GM18498 (cell line): ENCODE data around the gene CFAP221.

Experiments used
- ATAC-seq: cut with Tn5 transposase; IDR thresholded peaks from one replicate; pipeline ENCODE4 v1.9.1; 2021; ENCODE audit warnings: mild to moderate bottlenecking, moderate library complexity; ENCODE audit not compliant: unreplicated experiment

Gene CFAP221

DNA sequence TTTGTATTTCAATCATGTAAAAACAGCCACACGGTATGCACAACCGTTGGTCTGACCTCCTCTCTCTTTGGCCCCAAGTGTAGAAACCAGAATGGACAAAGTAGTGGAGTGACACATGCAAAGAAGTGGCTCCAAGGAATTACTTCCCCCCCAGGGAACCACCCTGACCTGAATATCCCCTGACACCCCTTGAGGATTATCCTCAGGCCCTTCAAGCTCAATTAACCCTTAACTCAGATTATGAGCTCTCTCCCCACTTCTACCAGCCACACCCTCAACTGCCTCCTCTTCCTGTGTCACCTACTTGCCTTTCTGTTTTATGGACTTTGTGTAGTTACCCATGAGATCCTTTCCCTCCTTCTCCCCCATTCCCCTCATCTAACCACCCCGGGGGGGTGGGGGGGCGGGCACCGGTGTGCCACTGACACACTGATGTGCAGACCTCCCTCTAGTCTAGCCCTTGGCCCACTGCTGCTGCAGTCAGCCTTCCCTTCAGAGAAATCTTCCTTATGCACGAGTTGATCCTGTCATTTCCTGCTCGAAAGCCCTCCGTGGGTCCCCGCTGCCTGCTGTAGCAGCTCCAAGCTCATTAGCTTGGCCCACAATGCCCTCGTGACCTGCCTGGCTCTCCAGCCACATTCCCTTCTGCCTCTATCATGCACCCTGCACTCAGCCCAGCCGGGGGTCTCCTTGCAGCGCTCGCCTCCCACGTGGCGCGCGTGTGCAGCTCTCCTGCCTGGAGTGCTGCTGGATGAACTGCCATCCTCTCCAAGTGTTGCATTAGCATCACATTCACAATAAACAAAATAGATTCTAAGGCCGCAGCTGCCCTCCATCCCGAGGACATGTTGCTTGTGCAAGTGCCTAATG, 94.7 kb downstream of the CFAP221 start:
- ATAC-seq, result no peak

DNA sequence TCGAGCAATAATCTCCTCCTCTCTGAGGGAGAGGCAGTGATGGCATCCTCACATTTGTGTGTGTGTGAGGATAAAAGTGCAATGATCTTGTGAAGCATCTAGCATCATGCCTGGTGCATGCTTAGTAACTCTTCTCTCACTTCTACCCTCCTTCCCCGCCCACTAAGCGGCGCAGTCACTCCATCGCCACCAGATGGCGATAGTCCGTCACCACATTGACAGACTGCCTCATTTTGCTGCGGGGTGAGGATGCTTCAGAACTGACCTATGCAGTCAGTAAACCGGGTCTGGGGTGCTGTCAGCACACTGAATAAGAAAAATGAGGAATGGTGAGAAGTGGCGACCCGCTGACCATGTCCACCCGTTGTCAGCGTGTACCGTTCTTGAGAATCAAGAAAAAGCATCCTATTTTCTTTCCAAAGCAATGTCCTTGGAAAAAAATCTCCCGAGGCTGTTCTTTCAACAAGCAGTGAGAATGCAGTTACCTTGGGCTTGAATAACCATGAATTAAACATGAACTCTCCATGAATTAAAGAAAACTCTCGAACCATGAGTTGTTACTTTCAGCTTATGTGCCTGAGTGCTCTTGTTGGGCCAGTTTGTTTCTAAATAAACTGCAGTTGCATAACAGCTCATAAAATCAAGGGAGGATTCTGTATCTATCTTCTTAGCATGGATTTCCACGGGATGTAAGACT, 97.5 kb downstream of the CFAP221 start:
- peak; percentile 96 for ATAC-seq

- no peak for ATAC-seq
Measured at GRCh38 chr2:119644186-119644585, 99.9 kb downstream of the CFAP221 start.

- ATAC-seq, result no peak
Measured at GRCh38 chr2:119645173-119645855, 101.1 kb downstream of the CFAP221 start.

GRCh38 chr2:119646149-119646548, 101.9 kb downstream of the CFAP221 start:
- no peak for ATAC-seq

- ATAC-seq, result peak; percentile 96
Measured at GRCh38 chr2:119647440-119648169, 103.4 kb downstream of the CFAP221 start.

DNA sequence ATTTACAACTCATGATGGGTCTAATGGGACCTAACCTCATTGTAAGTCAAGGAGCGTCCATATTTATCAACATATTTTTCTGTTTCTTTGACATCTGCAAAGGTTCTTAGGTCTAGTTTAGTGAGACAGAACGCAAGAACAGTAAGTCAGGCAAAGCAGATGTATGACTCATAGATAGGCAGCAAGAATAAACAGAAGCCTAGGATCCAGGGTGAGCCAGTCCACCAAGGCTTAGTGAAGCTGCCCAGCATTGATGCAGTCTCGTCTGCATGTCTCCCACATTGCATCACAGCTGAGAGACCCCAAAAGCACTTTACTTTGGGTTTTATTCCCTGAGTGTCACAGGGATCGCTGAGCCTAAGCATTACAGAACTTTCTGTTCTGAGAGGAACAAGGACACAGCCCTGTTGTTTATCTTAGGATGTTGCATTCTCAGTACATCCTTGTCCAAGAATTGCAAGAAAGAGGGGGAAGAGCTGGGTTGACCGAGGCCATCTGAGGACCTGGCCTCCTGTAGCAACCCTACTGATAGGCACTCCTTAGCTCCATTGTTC, 105.2 kb downstream of the CFAP221 start:
- ATAC-seq, result no peak

DNA sequence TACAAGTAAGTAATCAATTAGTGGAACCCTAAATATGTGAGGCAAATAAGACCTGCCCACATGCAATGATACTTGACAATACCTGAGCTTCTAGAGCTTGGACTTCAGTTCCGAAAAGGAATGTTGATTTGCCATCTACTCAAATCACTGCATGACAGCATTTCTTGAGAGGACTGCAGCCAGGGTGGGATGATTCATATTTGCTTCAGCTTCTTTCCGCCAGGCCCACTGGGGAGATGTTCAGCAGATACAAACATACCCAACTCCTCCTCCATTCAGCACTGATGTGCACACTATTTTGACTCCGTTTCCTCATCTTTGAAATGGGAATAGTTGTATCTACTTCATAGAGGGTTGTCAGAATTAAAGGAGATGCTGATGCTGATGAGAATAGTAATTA, 106.0 kb downstream of the CFAP221 start:
- no peak for ATAC-seq

- ATAC-seq, result no peak
Measured at GRCh38 chr2:119650846-119651370, 106.7 kb downstream of the CFAP221 start.

- no peak for ATAC-seq
Measured at GRCh38 chr2:119657466-119658145, 113.4 kb downstream of the CFAP221 start.

DNA sequence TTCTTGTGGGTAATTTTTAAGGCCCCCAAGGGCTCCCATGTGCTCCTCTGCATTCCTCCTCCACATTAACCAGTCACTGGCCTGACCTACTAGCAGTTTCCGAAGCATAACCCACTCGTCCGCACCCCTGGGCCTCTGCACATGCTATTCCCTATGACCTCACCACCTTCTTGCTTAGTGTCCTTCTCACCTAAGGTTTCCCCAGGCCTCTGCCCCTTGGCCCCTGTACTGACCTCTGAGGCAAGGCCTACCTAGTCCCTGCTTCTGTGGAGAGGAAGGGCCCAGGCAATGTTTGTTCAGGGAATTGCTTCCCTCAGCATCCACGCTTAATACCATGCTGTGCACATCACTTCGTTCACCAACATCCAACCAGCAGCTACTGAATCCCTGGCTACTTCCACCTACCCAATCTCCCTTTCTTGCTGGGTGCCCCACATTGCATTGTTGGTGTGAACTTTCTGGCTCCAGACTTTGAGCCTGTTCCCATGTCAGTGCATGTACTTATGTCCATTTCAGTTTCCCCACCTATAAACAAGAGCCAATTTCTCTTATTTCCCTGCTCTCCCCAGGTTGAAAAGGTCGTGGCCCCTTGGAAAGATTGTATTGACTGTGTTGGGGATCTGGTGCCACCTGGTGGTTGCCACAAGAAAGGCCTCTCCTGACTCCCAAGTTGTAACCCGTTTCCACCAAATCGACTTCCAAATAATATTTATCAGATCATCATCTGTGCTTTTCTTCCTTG, 115.5 kb downstream of the CFAP221 start:
- no peak for ATAC-seq

DNA sequence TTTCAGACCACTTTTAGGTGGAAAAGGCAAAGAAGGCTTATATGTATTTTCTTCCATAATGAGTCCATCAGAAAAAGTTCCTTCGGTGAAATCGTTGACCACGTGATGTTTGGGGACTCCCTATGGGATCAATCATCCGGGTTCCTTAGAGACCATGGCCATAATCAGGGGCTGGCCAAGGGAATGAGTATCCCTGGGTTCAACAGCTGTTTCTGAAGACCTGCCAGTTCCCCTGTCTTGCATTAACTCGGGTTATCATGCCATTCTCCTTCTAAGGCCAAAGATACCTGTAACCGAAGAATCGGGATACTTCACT, 116.1 kb downstream of the CFAP221 start:
- ATAC-seq, result no peak

GRCh38 chr2:119662297-119662696, 118.0 kb downstream of the CFAP221 start:
- ATAC-seq, result no peak

DNA sequence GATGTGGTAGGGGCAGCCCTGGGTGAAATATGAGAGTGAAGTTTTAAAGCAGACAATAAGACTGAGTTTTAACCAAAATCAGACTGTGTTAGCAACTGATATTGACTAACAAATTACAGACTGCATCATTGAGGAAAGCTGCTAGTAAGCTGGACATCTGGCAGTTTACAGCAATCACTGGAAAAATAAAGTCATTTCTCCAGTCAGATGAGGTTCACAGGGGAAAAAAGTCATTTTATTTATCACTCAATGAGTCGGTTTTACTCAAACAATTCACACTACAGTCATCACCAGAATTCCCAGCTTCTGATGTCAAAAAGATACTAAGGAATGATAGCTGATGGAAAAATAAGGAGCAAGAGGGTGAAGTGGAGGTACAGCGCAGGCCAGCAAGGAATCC, 124.3 kb downstream of the CFAP221 start:
- no peak for ATAC-seq

DNA sequence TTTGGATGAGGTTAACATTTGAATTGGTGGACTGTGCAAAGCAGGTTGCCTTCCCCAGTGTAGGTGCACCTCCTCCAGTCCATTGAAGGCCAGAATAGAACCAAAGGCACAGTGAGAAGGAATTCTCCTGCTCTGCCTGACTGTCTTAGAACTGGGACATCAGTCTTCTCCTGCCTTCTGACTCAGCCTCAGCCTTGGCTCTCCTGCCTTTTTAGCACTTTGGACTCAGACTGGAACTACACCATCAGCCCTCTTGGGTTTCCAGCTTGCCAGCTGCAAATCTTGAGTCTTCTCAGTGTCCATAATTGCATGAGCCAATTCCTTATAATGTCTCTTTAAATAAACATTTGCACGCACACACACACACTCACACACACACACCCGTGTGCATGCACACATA, 126.8 kb downstream of the CFAP221 start:
- ATAC-seq, result no peak

DNA sequence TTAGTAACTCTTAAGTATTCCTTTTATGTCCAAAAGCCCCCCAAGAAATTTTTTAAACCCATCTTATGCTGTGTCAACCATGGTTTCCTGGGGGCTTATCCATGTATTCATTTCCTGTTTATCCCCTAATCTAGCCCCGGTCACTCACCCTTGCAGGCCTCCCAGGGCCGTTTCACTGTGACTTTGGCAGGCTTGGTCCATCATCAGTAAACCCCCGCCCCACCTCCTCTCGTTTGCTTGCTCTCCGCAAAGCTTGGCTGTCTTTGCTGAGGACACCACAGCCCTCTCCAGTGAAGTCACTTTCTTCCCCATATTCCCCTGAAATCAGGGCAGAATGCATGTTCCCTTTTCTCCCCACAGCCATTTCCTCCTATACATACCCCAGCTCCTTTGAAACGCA, 127.5 kb downstream of the CFAP221 start:
- ATAC-seq, result no peak

- ATAC-seq, result no peak
Measured at GRCh38 chr2:119672161-119672862, 128.1 kb downstream of the CFAP221 start.

- ATAC-seq, result no peak
Measured at GRCh38 chr2:119673796-119674195, 129.5 kb downstream of the CFAP221 start.
